Measurements from ENCODE around the gene TBCB.

DNA sequence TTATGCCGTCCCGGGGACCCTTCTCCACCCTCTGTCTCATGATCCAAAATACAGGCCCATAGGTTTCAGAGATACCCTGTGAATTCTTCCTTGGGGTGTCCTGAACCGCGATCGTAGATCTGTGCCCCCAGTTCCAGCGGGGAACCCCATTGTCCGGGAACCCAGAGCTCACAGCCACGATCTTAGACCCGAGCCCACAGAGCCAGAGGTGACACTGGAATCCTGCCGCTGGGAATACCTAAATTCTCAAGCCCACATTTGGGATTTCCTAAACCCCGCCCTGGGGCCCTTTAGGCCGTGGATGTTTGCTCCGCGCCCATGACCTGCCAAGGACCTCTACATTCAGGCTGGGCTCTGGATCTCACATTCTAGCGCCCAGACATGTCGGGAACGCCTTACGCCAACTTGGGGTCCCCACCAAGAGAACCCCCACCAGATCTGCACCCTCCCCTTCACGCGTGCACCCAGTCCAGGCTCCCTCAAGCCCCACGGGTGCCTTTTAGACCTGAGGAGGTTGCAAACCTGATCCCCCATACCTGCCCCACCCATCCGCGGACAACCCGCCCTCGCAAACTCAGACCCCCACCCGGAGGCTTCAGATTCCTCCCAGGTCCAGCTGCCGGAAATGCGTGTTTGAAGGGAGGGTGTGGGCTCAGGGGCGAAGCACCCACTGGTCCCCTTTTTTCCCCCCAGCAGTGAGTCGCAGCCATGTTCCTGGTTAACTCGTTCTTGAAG, 25.2 kb downstream of the TBCB start:
- TF ChIP-seq, protein P1, sequence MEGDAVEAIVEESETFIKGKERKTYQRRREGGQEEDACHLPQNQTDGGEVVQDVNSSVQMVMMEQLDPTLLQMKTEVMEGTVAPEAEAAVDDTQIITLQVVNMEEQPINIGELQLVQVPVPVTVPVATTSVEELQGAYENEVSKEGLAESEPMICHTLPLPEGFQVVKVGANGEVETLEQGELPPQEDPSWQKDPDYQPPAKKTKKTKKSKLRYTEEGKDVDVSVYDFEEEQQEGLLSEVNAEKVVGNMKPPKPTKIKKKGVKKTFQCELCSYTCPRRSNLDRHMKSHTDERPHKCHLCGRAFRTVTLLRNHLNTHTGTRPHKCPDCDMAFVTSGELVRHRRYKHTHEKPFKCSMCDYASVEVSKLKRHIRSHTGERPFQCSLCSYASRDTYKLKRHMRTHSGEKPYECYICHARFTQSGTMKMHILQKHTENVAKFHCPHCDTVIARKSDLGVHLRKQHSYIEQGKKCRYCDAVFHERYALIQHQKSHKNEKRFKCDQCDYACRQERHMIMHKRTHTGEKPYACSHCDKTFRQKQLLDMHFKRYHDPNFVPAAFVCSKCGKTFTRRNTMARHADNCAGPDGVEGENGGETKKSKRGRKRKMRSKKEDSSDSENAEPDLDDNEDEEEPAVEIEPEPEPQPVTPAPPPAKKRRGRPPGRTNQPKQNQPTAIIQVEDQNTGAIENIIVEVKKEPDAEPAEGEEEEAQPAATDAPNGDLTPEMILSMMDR (IDR thresholded peaks at IDR 0.05 in 4 of 5, conservative IDR thresholded peaks at IDR 0.05 in 1 of 5), result no peak
- peak in 1 of 2 donors; percentile 38 for TF ChIP-seq POLR2A (IDR thresholded peaks at IDR 0.05)
